Epithelial cell of esophagus (primary cell): ENCODE measurements around the gene IGHMBP2.

ENCODE experiments used
- DNase-seq: peaks from one replicate; pipeline ENCODE4 v3.0.0; 2010; ENCODE audit warnings: low read depth
- H3K4me3 ChIP-seq: 2 replicates; pipeline ENCODE4 v1.5.1; 2011; ENCODE audit warnings: mild to moderate bottlenecking, low read length, control low read depth
- CTCF ChIP-seq: IDR thresholded peaks from 2 replicates; pipeline ENCODE4 v1.5.1; 2011; ENCODE audit warnings: low read depth, mild to moderate bottlenecking, low read length, control low read depth, inconsistent platforms; ENCODE audit not compliant: insufficient read depth; ENCODE audit errors: missing control alignments

Gene IGHMBP2

GRCh38 chr11:68912254-68912653 lies 8.6 kb downstream of the IGHMBP2 start:
- TF ChIP-seq CTCF: no peak
- DNase-seq: no peak
- H3K4me3 ChIP-seq: no peak overlapping the region

DNA sequence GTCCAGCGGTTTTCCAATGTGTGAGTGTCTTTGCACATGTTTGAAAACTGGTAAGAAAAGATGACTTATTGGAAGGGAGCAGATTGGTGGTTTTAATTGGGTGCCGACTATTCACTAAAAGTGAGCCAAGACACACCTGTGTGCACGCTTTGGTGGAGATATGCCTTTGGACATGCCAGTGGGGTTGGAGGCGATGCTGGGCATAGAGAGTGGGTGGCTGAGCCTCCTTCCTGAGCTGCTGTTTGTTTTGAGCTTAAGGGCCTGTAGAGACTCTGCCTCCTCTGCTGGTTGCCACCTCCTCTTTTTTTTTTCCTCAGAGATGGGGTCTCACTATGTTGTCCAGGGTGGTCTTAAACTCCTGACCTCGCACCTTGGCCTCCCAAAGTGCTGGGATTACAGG lies 9.5 kb downstream of the IGHMBP2 start:
- no peak overlapping the region for H3K4me3 ChIP-seq
- TF ChIP-seq CTCF: no peak
- no peak for DNase-seq

- no peak for DNase-seq
- no peak overlapping the region for H3K4me3 ChIP-seq
- no peak for TF ChIP-seq CTCF
These were observed 11.1 kb downstream of the IGHMBP2 start for GRCh38 chr11:68914761-68915160.

- DNase-seq: no peak
- no peak for TF ChIP-seq CTCF
- H3K4me3 ChIP-seq: no peak overlapping the region
These were observed 12.7 kb downstream of the IGHMBP2 start for GRCh38 chr11:68916439-68916838.

GRCh38 chr11:68923614-68924013 lies 19.9 kb downstream of the IGHMBP2 start:
- DNase-seq: no peak
- no peak overlapping the region for H3K4me3 ChIP-seq
- no peak for TF ChIP-seq CTCF

DNA sequence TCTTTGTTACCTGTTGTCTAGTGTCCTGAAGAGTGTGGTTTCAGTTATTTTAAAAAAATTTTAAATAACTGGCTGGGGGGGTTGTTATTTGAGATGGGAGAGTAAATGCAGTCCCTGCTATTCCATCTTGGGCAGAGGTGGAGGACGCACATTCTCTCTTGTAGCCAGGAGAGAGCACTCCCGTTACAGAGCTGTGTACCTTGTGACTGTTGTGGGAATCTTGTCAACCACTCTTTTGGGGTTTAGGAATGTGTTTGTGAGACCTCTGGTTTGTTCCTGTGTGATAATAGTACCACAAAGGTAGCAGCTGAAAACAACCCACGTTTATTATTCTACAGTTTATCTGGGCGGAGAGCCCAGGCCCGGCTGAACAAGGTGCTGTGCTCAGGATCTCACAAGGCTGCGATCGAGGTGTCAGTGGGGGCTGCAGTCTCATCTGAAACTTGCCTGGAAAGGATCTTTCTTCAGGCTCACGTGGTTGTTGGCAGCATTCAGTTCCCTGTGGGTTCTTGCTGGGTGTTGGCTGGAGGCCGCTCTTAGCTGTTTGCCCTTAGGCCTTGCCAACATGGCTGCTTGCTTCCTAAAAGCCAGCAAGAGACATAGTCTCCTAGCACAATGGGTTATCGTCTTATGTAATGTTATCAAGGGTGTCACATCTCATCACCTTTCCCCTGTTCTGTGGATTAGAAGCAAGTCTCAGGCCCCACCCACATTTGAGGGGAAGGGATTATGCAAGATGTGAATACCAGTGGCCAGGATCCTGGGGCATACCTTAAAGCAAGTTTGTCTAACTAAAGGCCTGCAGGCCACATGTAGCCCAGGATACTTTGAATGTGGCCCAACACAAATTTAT lies 20.6 kb downstream of the IGHMBP2 start:
- TF ChIP-seq CTCF: no peak
- H3K4me3 ChIP-seq: no peak overlapping the region
- DNase-seq: no peak

- no peak for TF ChIP-seq CTCF
- DNase-seq: no peak
- no peak overlapping the region for H3K4me3 ChIP-seq
These were observed 21.9 kb downstream of the IGHMBP2 start for GRCh38 chr11:68925611-68926010.
